SK-N-SH (cell line): ENCODE data around the gene GEMIN8. TPM values are rescaled to one million over a fixed set of nuclear protein-coding genes. Genes with fewer than 3 reads are reported as not detected.

Experiments used
- CTCF ChIA-PET: fragments of 300-600, 350-600 bp; formaldehyde crosslinking; extraction: SDS; loops from one replicate; lab custom pipeline; 2021; lab: Yijun Ruan, JAX
- POLR2A ChIA-PET: fragments of 350-600 bp; sonication (Branson Sonifier 250); formaldehyde crosslinking; extraction: SDS; loops from one replicate; lab custom pipeline; 2020; ENCODE audit warnings: antibody characterized with exemption, inconsistent platforms; lab: Yijun Ruan, JAX
- DNase-seq: peaks from one replicate; pipeline ENCODE4 v3.0.0; 2012
- H2AFZ ChIP-seq: fragments of 200-600 bp; sonication (generic); 2 replicates; pipeline ENCODE4 v1.8.1; 2016; ENCODE audit warnings: antibody characterized with exemption, mild to moderate bottlenecking, low read depth
- H3F3A ChIP-seq: fragments of 200-600 bp; sonication (generic); replicated peaks from 2 replicates; pipeline ENCODE3; 2016; ENCODE audit warnings: antibody characterized with exemption, mild to moderate bottlenecking; ENCODE audit not compliant: insufficient read depth
- H3K27ac ChIP-seq, 2 experiments: fragments of 200-500 bp in 1 of 2; fragments of 200-600 bp in 1 of 2; sonication (Bioruptor generic) in 1 of 2; sonication (generic), shearing (Covaris generic) in 1 of 2; 2 replicates each; pipeline versions ENCODE4 v1.5.1 to v1.6.1; 2014 to 2016; ENCODE audit warnings: low read depth in 2 of 2, inconsistent platforms in 1 of 2, low read length in 1 of 2, mild to moderate bottlenecking in 1 of 2, mixed read lengths in 1 of 2
- H3K27me3 ChIP-seq: fragments of 200-600 bp; sonication (generic), shearing (Covaris generic); 2 replicates; pipeline ENCODE4 v1.6.1; 2016; ENCODE audit warnings: mixed run types; ENCODE audit not compliant: insufficient read depth
- H3K36me3 ChIP-seq, 2 experiments: fragments of 200-500 bp in 1 of 2; fragments of 200-600 bp in 1 of 2; sonication (Bioruptor generic) in 1 of 2; sonication (generic) in 1 of 2; replicated peaks in 1 of 2; 2 replicates each; pipeline versions ENCODE3 to v1.5.1; 2014 to 2016; ENCODE audit warnings: low read length in 1 of 2, mild to moderate bottlenecking in 1 of 2; ENCODE audit not compliant: insufficient read depth in 2 of 2, control insufficient read depth in 1 of 2
- H3K4me1 ChIP-seq, 2 experiments: fragments of 200-500 bp in 1 of 2; fragments of 200-600 bp in 1 of 2; sonication (Bioruptor generic) in 1 of 2; sonication (generic), shearing (Covaris generic) in 1 of 2; 2 replicates each; pipeline versions ENCODE4 v1.5.1 to v1.6.1; 2014 to 2016; ENCODE audit warnings: low read depth in 1 of 2, low read length in 1 of 2, mixed run types in 1 of 2; ENCODE audit not compliant: insufficient read depth in 2 of 2, control insufficient read depth in 1 of 2
- H3K4me2 ChIP-seq: fragments of 200-600 bp; sonication (generic), shearing (Covaris generic); 2 replicates; pipeline ENCODE4 v1.6.1; 2017; ENCODE audit warnings: mixed run types
- H3K4me3 ChIP-seq, 2 experiments: fragments of 200-500 bp in 1 of 2; fragments of 200-600 bp in 1 of 2; sonication (Bioruptor generic) in 1 of 2; sonication (generic), shearing (Covaris generic) in 1 of 2; 2 replicates each; pipeline versions ENCODE4 v1.5.1 to v1.8.1; 2014 to 2016; ENCODE audit warnings: low read depth in 2 of 2, inconsistent platforms in 1 of 2, low read length in 1 of 2, mild to moderate bottlenecking in 1 of 2, mixed read lengths in 1 of 2, moderate library complexity in 1 of 2
- H3K79me2 ChIP-seq: fragments of 200-600 bp; sonication (generic); 2 replicates; pipeline ENCODE4 v1.8.1; 2017; ENCODE audit warnings: mild to moderate bottlenecking; ENCODE audit not compliant: insufficient read depth
- H3K9ac ChIP-seq: fragments of 200-600 bp; sonication (generic); 2 replicates; pipeline ENCODE4 v1.6.1; 2017; ENCODE audit warnings: mixed run types
- H3K9me2 ChIP-seq: fragments of 200-600 bp; sonication (generic); 2 replicates; pipeline ENCODE4 v1.6.1; 2017; ENCODE audit warnings: mixed run types
- H3K9me3 ChIP-seq: fragments of 200-600 bp; sonication (generic); 2 replicates; pipeline ENCODE4 v1.6.1; 2017; ENCODE audit warnings: mixed run types, mild to moderate bottlenecking, moderate library complexity
- H4K20me1 ChIP-seq: fragments of 200-600 bp; sonication (generic); 2 replicates; pipeline ENCODE4 v1.6.1; 2017; ENCODE audit warnings: mild to moderate bottlenecking, mixed run types; ENCODE audit not compliant: insufficient read depth
- CHD2 ChIP-seq: fragments of 150-350 bp; IDR thresholded peaks from 2 replicates; pipeline ENCODE4 v1.6.1; 2018; ENCODE audit warnings: low read length; ENCODE audit not compliant: partially characterized antibody
- ELF1 ChIP-seq: IDR thresholded peaks from 2 replicates; pipeline ENCODE4 v1.4.0; 2012
- FOXM1 ChIP-seq: IDR thresholded peaks from 2 replicates; pipeline ENCODE4 v1.4.0; 2012; ENCODE audit warnings: low read depth, mild to moderate bottlenecking
- GATA2 ChIP-seq: sonication (generic); formaldehyde crosslinking; IDR thresholded peaks from 2 replicates; pipeline ENCODE4 v1.5.0; 2020; ENCODE audit warnings: mild to moderate bottlenecking, missing genetic modification reagents
- JUND ChIP-seq: IDR thresholded peaks from 2 replicates; pipeline ENCODE4 v1.4.0; 2012
- MEF2A ChIP-seq: IDR thresholded peaks from 2 replicates; pipeline ENCODE4 v1.4.0; 2012; ENCODE audit warnings: low read depth, borderline replicate concordance
- MXI1 ChIP-seq: IDR thresholded peaks from 2 replicates; pipeline ENCODE4 v1.6.1; 2012; ENCODE audit warnings: mild to moderate bottlenecking, low read depth, low read length, improper control_type of control experiment
- NFIC ChIP-seq: IDR thresholded peaks from 2 replicates; pipeline ENCODE4 v1.4.0; 2012; ENCODE audit warnings: borderline replicate concordance
- NRF1 ChIP-seq: IDR thresholded peaks from 2 replicates; pipeline ENCODE4 v1.6.1; 2012; ENCODE audit warnings: low read depth, mild to moderate bottlenecking, low read length
- POLR2AphosphoS5 ChIP-seq: IDR thresholded peaks from 2 replicates; pipeline ENCODE4 v1.6.1; 2012; ENCODE audit warnings: low read depth, low read length
- RAD21 ChIP-seq: IDR thresholded peaks from 2 replicates; pipeline ENCODE4 v1.6.1; 2012; ENCODE audit warnings: mild to moderate bottlenecking, low read length
- RCOR1 ChIP-seq: fragments of 150-350 bp; IDR thresholded peaks from 2 replicates; pipeline ENCODE4 v1.6.1; 2017; ENCODE audit warnings: antibody characterized with exemption, low read length
- RFX5 ChIP-seq: IDR thresholded peaks from 2 replicates; pipeline ENCODE4 v1.6.1; 2012; ENCODE audit warnings: mild to moderate bottlenecking, improper control_type of control experiment, low read length
- SIN3A ChIP-seq: IDR thresholded peaks from 2 replicates; pipeline ENCODE4 v1.6.1; 2012; ENCODE audit warnings: low read depth, mild to moderate bottlenecking, low read length, moderate library complexity, borderline replicate concordance
- SMC3 ChIP-seq: IDR thresholded peaks from 2 replicates; pipeline ENCODE4 v1.6.1; 2012; ENCODE audit warnings: low read depth, low read length, improper control_type of control experiment
- TAF1 ChIP-seq: IDR thresholded peaks from 2 replicates; pipeline ENCODE4 v1.6.1; 2012; ENCODE audit warnings: low read depth, mild to moderate bottlenecking, low read length, moderate library complexity, borderline replicate concordance
- USF1 ChIP-seq: IDR thresholded peaks from 2 replicates; pipeline ENCODE4 v1.4.0; 2012; ENCODE audit warnings: low read depth, borderline replicate concordance
- YY1 ChIP-seq: IDR thresholded peaks from 2 replicates; pipeline ENCODE4 v1.4.0; 2012; ENCODE audit warnings: low read depth, mild to moderate bottlenecking
- WGBS: methylation state at CpG from one replicate; pipeline ENCODE4 v1.1.6; 2017; ENCODE audit warnings: low lambda C conversion rate; 5-methylcytosine and 5-hydroxymethylcytosine counted together
- polyA plus RNA-seq, 3 experiments: library from polyadenylated mRNA; depleted of rRNA; stranded (reverse); fragments of >200 nt; gene quantifications; 2 replicates each; pipeline ENCODE4 v1.2.3, GENCODE V29; 2012
- TF ChIP-seq, protein P1 (sequence below): IDR thresholded peaks from 2 replicates; pipeline ENCODE4 v1.4.0; 2012; ENCODE audit warnings: low read depth
- TF ChIP-seq, protein P2 (sequence below): IDR thresholded peaks from 2 replicates; pipeline ENCODE4; 2012
- TF ChIP-seq, protein P3 (sequence below): fragments of 200-600 bp; sonication (generic); IDR thresholded peaks from 2 replicates; pipeline ENCODE4 v1.6.1; 2017; ENCODE audit warnings: antibody characterized with exemption, mild to moderate bottlenecking, moderate library complexity
- TF ChIP-seq, protein P4 (sequence below): fragments of 150-350 bp; IDR thresholded peaks from 2 replicates; pipeline ENCODE4 v1.6.1; 2017; ENCODE audit warnings: antibody characterized with exemption, low read length, low read depth, borderline replicate concordance
- TF ChIP-seq, protein P5 (sequence below): fragments of 150-350 bp; IDR thresholded peaks from 2 replicates; pipeline ENCODE4 v1.6.1; 2016; ENCODE audit warnings: mild to moderate bottlenecking, low read depth, low read length

GEMIN8 gene
- polyA plus RNA-seq, 1 of the 3 experiments (the other 2 are of a cell fraction): 69.8 TPM

GRCh38 chrX:13965531-13965930 lies 64.2 kb downstream of the GEMIN8 start:
- Histone ChIP-seq H3K27ac (no peak overlapping the region), H3K4me2 (no peak overlapping the region), H3F3A (no peaks in the 10 kb centered on the region), H3K9me3 (no peaks in the 10 kb centered on the region), H3K36me3 (no peaks in the 10 kb centered on the region), H3K4me3 (no peak overlapping the region), H3K9ac (no peak overlapping the region), H3K79me2 (no peaks in the 10 kb centered on the region), H3K27me3 (peaks cover 40% of the 10 kb centered on the region), H3K4me1 (no peaks in the 10 kb centered on the region), H3K9me2 (no peaks in the 10 kb centered on the region), H2AFZ (no peak overlapping the region), H4K20me1 (no peaks in the 10 kb centered on the region)
- TF ChIP-seq RFX5: no peak
- TF ChIP-seq YY1: no peak
- TF ChIP-seq JUND: no peak
- TF ChIP-seq, protein P1, sequence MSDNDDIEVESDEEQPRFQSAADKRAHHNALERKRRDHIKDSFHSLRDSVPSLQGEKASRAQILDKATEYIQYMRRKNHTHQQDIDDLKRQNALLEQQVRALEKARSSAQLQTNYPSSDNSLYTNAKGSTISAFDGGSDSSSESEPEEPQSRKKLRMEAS: no peak
- TF ChIP-seq, protein P2, sequence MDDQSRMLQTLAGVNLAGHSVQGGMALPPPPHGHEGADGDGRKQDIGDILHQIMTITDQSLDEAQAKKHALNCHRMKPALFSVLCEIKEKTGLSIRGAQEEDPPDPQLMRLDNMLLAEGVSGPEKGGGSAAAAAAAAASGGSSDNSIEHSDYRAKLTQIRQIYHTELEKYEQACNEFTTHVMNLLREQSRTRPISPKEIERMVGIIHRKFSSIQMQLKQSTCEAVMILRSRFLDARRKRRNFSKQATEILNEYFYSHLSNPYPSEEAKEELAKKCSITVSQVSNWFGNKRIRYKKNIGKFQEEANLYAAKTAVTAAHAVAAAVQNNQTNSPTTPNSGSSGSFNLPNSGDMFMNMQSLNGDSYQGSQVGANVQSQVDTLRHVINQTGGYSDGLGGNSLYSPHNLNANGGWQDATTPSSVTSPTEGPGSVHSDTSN: no peak
- no peak for TF ChIP-seq TAF1
- no peak for TF ChIP-seq MXI1
- TF ChIP-seq RCOR1: no peak
- TF ChIP-seq, protein P3, sequence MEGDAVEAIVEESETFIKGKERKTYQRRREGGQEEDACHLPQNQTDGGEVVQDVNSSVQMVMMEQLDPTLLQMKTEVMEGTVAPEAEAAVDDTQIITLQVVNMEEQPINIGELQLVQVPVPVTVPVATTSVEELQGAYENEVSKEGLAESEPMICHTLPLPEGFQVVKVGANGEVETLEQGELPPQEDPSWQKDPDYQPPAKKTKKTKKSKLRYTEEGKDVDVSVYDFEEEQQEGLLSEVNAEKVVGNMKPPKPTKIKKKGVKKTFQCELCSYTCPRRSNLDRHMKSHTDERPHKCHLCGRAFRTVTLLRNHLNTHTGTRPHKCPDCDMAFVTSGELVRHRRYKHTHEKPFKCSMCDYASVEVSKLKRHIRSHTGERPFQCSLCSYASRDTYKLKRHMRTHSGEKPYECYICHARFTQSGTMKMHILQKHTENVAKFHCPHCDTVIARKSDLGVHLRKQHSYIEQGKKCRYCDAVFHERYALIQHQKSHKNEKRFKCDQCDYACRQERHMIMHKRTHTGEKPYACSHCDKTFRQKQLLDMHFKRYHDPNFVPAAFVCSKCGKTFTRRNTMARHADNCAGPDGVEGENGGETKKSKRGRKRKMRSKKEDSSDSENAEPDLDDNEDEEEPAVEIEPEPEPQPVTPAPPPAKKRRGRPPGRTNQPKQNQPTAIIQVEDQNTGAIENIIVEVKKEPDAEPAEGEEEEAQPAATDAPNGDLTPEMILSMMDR: no peak
- TF ChIP-seq GATA2 (CRISPR knock-in tag): no peak
- no peak for TF ChIP-seq NRF1
- TF ChIP-seq, protein P4, sequence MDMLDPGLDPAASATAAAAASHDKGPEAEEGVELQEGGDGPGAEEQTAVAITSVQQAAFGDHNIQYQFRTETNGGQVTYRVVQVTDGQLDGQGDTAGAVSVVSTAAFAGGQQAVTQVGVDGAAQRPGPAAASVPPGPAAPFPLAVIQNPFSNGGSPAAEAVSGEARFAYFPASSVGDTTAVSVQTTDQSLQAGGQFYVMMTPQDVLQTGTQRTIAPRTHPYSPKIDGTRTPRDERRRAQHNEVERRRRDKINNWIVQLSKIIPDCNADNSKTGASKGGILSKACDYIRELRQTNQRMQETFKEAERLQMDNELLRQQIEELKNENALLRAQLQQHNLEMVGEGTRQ: no peak
- no peak for TF ChIP-seq POLR2AphosphoS5
- no peak for TF ChIP-seq NFIC
- TF ChIP-seq CHD2: no peak
- TF ChIP-seq ELF1: no peak
- 24% methylated on average over 6 of the region's 6 CpGs for WGBS
- DNase-seq: no peak
- ChIA-PET POLR2A (no interaction called here), CTCF (interaction anchor here (1.5 kb wide), 1 partner anchor 12 kb away, joined by 3 read pairs; no protein-coding TSS in a partner anchor)

DNA sequence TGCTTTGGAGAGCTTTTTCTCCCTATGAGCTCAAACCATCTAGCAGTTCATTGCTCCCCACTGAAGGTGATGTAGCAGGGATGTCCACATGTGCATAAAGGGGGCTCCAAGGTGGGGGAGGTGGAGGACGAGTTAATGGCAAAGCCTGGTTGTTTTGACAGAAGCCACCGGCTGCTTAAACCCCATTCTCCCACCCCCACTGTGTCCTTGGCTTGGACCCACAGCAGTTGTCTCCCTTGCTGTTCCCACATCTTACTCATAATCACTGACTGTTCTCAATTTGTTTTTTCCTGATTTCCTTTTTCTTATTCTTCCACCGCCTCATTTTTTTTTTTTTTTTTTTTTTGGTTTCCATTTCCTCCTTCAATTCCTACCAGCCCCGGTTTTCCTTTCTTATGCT lies 72.7 kb downstream of the GEMIN8 start:
- WGBS: 26% methylated on average over 4 of the region's 4 CpGs
- no peaks in the 10 kb centered on the region for H3F3A ChIP-seq
- no peak overlapping the region for H3K4me2 ChIP-seq
- H3K4me3 ChIP-seq: no peak overlapping the region
- no peak overlapping the region for H2AFZ ChIP-seq
- no peaks in the 10 kb centered on the region for H3K4me1 ChIP-seq
- no peaks in the 10 kb centered on the region for H4K20me1 ChIP-seq
- no peaks in the 10 kb centered on the region for H3K36me3 ChIP-seq
- peaks cover 10% of the 10 kb centered on the region; the same call in 1 of the 2 replicates for H3K27me3 ChIP-seq
- H3K79me2 ChIP-seq: no peaks in the 10 kb centered on the region
- H3K27ac ChIP-seq: no peak overlapping the region
- no peak for DNase-seq
- H3K9me2 ChIP-seq: no peaks in the 10 kb centered on the region
- POLR2A ChIA-PET: no interaction called here
- no peaks in the 10 kb centered on the region for H3K9me3 ChIP-seq
- CTCF ChIA-PET: no interaction called here
- no peak overlapping the region for H3K9ac ChIP-seq
- TF ChIP-seq USF1 (no peak), SMC3 (no peak), CHD2 (no peak), MEF2A (no peak), MXI1 (no peak), SIN3A (no peak), TAF1 (no peak), RAD21 (no peak), FOXM1 (no peak)
- TF ChIP-seq, protein P1: no peak
- TF ChIP-seq, protein P5, sequence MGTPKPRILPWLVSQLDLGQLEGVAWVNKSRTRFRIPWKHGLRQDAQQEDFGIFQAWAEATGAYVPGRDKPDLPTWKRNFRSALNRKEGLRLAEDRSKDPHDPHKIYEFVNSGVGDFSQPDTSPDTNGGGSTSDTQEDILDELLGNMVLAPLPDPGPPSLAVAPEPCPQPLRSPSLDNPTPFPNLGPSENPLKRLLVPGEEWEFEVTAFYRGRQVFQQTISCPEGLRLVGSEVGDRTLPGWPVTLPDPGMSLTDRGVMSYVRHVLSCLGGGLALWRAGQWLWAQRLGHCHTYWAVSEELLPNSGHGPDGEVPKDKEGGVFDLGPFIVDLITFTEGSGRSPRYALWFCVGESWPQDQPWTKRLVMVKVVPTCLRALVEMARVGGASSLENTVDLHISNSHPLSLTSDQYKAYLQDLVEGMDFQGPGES: no peak
